Pons (tissue), 1 donor: Measurements from ENCODE around the gene KIF6.
A peak's percentile ranks its signal among the peaks of the same experiment; 100 is the strongest.

ENCODE experiments used
- DNase-seq: peaks from one replicate; pipeline ENCODE4 v3.0.0-alpha.2; 2016; ENCODE audit warnings: low spot score

Gene KIF6

DNA sequence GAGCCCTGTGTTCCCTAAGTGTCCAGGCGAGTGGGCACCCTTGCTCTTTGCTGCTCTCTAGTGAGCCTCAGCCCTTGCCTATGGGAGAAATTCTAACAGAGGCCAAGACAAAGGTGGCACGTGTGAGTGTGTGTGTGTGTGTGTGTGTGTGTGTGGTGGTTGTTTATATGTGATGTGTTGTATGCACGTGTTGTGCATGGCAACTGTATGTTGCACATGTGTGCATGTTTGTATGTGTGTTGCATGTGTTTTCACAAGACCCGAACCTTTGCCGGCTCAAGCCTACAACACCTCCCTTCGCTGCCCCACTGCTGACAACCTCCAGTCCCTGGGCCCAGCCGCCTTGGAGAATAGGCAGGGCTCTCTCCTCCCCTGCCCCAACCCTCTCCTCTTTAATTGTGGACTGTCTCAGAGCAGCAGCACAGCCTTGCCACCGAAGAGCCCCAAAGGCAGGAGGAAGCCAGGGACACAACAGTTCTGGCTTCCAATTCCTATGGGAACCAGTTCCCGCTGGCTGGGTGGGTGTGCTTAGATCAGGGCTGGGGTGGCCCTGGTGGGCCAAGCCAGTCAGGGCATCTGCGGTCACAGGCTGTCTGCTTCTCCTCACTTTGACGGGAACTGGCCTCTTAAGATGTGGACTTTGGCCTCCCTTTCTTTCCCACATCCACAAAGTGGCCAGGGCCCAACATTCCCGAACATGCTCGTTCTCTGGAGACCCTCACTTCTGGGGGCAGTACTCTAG, 405.4 kb downstream of the KIF6 start:
- DNase-seq = no peak

DNA sequence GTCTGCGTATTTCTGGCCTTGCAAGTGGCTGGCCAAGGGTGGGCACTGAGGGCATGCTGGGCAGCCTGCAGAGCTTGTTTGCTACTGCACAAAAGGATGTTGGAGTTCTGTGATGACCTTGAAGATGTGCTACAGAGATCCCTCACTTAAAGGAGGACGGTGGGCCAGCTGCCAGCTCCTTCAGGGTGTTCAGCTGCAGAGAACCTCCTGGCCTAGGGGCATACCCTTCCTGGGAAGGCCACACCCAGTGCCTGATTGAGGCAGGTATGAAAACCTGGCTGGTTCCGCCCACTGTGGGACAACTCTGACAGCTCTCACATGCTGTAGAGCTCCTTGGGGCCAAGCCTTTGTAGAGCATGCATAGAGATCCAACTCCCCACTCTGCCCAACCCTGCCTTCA, 408.0 kb downstream of the KIF6 start:
- DNase-seq = no peak

DNA sequence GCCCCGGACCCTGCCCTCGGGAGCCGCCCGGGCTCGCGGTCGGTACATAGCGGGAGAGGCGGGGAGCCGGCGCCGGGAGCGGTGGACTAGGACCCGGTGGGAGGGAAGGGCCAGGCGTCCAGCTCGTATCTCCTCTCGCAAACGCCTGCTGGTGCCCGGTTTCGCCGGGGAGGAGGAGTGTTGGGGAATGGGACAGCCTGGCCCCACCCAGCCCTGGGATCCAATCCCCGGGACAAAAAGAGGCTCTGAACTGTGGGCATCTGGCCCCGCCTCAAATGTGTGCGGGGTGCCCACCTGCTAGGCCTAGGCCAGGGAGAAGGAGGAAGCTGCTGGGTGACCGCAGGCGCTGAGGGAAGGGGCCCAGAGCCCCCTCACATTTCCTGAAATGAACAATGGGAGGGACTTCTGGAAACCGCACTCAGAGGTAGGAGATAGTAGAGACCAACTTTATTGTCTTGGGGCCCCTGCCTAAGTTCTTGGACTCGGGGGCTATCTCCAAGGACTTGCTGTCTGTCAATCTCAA, 410.9 kb downstream of the KIF6 start, which contains the start of gene KCNK17:
Gene KCNK17, minus strand, starts transcription at position 147 of the 523 bp plus-strand sequence. Its CDS starts 99 bp downstream, at position 48.
- no peak for DNase-seq

DNA sequence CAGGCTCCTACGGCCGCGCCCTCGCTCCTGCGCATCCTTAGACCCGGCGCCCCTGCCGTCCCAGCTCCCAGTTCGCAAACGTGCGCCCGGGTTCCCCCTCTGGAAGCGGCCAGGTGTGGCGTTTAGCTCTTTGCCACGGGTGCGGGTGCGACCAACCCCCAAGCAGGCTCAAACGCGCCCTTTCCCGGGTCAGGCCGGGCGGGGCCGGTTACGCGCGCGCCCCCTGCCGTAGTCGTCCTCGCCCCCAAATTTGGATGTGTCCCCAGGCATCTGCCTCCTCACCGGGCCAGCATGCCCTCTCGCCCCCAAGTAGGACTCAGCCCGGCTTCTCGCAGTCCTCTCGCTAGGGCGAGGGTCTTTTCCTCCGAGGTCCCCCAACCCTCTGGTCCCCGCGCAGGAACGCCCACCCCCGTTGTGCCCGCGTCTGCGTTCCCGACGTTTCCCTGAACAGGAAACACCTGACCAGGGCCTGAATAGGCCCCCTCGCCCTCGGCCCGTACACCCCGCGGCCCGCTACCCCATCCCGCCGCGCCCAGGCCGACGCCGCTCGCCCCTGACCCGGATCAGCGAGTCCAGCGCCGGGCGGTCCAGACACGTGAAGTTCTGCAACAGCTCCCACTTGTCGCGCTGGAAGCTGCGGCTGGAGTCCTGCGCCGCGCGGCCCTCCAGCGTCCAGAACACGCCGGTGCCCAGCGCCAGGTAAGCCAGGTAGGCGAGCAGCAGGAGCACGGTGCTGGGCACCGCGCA, 411.5 kb downstream of the KIF6 start:
- no peak for DNase-seq

DNA sequence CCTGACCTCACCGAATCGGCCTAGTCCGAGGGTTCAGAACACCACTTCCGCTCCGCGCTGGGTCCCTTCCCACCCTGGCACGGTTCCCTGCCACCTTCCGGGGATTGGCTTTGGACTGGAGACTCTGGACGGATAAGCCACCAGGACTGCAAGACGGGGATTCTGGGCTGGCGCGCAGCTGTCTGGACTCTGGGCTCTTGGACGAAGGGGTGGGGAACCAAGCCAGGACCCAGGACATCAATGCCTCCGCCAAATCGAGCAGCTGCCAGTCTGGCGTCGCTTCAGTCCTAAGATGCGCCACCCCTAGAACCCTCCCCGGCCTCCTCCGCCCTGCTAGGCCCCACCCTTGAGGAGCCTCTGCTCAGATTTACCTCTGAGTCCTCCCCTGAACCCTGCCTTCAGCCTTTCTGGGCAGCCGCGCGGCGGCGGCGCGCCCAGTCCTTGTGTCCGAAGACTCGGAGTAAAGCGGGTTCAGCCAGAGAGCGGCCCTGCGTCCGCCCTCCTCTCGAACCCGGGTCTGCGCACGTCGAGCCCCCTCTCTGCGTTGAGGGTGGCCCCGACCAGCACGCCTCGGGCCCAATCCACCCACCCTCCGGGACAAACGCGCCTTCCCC, 412.2 kb downstream of the KIF6 start:
- no peak for DNase-seq

DNA sequence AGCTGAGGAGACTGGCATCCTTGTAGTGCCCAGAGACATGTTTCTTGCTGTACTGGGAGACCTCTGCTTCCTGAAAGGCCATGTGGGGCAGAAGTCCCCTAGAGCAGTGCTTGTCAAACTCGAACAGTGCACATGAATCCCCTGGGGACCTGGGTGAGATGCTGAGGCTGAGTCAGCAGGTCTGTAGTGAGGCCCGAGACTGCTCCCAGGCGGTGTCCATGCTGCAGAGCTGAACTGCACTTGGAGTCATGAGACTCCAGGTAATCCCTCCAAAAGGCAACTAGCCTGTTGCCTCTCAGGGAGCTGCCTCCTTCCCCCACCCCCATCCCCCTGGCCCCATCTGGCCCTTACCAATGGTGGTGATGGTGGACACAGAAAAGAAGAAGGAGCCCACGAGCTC, 414.7 kb downstream of the KIF6 start:
- no peak for DNase-seq

DNA sequence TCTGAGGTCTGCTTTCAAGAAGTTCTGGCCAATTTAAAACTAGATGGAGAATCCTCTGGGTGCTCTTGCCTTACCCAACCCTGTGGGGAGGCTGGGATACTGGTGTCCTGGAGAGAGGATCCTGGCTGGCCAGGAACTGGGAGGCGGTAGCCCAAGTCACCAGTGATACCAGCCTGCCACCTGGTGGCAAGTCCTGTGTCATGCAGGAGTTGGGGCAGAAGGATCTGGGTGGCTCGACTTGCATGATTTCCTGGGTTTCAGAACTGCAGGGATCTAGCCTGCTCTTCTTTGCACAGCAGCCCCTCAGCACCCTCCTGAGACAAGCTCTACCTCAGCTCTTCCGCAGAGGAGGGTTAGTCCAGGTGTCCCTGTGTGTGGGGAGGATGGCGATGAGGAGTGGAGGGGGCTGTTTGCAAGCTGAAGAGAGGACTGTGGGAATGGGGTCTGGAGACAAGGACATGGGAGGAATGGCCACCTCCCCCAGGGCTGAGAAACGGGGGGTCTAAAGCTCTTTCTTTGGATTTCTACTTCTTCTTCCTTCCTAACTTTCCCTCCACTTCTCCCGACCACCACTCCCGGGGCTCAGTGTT, 415.2 kb downstream of the KIF6 start:
- DNase-seq = peak; percentile 70

DNA sequence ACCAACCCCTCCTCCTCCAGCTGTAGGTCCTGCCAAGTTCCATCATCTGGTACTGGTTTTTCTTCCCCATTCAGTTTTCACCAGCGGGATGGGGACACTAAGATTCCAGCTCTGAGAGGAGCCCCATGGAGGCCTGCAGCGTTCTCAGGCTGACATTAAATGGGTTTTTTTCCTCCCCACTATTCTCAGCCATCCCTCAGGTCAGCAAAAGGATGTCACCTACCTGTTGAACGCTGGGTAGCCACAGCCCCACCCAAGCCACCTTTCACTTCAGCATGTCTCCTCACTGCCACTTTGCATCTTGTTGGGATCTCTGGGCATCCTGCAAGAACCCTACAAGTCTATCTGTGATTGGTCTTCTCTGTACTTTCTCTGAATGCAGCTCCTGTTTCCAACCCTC, 417.7 kb downstream of the KIF6 start:
- no peak for DNase-seq

DNA sequence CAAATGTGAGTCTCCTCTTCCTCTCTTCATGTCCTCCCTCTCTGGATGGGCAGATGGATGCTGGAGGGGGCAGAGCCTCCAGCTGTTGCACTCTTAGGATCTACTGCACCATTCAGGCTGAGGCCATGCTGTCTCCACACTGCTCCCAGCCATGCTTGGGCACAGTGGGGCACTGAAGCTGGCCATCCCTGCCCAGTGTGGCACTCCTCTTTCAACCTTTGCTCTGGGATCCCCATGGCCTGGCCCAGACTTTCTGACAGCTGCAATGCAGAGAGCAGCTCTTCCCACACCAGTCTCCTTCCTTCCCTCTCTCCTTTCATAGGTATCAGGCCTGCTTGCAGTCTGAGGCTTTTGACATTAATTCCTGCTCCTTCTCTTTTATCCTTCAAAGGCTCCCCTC, 420.3 kb downstream of the KIF6 start:
- no peak for DNase-seq

DNA sequence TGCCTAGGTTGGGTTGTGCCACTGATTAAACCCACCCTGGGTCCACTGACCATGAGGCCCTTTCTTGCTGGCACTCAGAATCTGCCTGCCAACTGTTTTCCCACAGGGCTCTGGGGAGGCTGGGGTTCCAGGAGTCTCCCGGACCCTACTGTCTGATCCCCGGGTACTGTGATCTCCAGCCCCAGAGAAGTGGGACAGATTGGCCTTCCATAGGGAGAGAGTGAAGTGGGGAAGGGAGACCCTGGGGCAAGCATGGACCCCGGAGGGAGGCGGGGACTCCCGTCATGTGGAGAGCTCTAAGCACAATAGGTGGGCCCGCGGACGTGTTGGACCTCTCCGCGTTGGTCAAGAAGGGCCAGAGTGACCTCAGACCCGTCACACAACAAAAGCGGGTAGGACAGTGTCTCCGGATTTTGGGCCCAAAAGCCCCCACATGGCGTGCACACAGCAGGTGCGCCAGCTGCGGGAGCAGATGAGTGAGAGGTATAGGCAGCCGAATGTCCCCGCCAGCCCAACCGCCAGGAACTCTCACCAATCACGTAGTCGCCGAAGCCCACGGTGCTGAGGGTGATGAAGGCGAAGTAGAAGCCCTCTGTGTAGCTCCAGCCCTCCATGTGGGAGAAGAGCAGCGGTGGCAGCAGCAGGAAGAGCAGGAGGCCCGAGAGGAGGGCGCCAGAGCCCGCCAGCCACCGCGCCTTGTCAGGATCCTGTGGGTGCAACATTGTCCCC, 421.6 kb downstream of the KIF6 start:
- DNase-seq = no peak

DNA sequence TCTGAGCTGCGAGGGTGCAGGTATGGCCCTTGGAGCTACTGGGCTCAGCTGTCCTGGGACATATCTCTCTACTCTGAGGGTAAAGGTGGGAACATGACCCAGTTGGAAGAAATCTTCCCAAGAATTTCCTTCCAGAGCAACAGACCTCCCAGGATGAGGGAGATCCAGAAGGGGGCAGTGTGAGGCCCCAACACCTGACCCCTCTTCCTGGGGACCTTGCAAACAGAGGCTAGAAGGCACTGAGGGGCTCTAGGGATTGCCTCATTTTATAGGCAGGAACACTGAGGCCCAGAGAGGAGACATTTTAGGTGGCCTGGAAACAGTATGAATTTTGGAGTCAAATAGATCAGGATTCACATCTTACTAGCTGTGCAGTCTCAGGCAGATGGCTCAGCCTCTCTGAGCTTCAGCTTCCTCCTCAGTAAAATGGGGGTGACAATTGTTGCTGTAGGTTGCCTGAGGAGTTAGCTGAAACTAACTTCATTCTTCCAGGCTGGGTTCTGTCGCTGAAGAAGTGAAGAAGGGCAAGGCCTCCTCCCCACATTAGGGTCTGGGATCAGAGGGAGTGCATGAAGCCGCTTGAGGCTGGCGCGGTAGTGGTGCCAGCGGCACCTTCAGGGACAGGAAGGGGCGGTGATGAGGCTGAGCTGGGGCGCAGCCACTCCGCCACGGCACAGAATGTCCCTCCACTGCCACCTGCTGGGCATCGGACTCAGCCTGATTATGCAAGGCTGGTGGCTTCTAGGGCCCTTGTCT, 422.4 kb downstream of the KIF6 start:
- DNase-seq = peak; percentile 62

DNA sequence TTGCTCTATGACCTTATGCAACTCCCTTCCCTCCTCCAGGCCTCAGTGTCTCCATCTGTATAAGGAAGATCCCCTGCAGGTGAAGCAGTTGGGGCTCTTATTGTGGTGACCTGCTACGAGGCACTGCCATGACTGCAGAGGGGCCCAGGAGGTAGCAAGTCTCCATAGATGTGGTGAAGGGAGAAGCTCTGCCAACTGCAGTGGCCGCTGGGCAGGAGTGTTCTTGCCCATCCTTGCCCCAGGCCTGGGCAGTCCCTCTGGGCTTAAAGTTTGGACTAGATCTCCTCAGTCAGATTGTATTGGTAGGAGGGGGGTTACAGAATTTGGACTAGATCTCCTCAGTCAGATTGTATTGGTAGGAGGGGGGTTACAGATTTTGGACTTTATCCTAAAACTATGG, 423.2 kb downstream of the KIF6 start:
- DNase-seq = no peak

DNA sequence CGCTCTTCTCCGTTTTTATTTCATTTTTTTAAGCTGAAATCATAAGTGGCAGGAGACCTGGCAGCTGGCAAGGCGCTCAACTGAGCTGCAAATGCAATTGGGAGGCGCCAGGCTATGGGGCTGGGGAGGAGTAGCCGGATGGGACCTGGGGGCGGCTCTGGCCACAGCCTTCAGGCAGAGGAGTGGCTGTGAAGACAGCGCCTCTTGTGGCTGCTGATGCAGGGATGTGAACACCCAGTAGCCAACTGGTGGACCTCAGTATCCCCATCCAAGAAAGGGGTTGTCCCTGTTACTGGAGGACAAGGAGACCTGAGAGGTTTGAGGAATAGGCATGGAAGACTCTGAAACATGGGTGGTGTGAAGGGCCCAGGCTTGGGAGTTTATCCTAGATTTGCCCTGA, 423.6 kb downstream of the KIF6 start:
- DNase-seq = no peak

DNA sequence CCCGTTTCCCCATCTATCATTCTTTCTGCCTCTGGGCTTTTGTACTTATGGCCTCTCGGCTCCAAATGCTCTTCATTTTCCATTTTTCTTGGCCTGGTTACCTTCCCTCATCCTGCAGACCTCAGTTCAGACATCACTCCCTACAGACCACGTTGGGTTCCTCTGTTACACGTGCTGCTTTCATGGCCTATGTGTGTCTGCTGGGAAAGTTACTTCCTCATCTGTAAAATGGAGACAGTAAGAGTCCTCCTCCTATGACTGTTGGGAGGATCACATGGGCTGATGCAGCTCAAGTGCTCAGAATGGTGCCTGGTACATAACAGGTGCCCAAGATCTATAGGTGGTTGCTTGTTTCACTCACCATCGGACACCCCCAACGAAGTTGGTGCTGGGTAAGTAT, 424.5 kb downstream of the KIF6 start:
- peak; percentile 77 for DNase-seq

DNA sequence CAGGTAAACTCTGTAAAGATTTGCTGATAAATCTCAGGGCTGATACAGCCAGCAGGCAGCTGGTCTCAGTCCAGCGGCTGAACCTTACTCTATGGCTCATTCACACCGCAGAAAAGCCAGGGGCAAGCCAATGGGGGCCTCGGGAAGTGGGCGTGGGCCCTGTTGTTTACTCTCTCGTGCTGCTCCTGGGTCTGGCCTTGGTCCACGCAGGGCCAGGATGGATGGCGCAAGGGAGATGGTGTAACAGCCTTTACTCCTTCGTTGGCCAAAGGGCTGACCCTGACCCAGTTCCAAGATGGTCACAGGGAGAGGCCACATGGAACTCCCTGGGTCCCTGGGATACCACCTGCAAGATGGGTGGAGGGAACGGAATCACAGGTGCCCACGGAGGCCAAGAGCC, 427.1 kb downstream of the KIF6 start:
- DNase-seq = no peak

DNA sequence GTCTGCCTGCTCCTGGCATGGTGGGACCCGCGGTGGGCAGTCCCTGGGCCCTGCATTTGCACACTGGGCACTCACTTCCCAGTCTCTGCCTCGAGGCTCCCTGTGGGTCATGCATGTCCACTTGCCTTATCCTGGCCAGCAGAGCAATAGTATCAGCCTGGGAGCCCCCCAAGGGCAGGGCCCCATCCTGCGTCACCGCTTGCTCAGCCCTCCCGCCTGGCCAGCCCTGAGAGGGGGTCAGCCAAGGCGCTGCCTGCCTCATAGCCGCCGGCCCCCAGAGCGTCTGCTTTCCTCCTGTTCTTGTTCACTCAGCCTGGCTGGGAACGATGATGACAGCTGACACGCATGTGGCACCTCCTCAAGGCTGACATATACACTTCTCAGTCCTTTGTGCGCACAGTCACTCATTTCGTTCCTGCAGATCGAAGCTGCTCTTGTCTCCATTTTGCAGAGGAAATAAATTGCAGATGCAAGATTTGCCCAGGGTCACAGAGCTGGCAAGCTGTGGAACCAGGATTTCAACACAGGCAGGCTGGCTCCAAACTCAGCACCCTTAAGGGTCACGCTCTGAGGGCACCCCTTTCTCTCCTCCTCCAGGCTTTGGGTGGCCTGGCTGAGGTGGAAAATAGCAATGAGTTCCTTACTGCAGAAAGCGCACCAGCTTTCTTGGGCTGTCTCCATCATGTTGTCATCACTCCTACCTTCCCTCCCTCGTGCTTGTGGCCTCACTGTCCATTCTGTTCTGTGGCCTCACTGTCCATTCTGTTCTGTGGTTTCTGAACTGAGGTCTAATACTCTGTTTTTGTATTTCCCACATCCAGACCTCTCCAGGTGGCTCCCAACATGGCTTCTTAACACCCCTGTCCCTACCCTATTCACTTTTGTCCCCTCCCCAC, 428.2 kb downstream of the KIF6 start:
- DNase-seq = no peak

DNA sequence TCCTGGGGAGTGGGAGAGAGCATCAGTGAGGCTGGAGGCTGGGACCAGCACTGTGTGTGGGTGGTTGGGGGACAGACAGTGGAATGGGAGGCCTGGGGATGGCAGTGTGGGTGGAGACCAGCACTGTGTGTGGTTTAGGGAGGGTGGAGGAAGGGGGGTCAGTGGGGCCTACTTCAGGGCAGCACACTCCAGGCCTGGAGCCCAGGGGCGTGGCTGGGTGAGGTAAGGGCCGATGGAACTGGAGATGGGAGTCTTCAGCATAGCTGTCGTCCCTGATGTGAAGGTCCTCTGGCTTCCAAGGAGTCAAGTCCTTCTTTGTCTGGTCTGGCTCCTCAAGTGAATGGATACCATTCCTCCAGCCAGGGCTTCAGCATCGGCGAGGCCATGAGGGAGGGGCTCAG, 429.6 kb downstream of the KIF6 start:
- DNase-seq = no peak

DNA sequence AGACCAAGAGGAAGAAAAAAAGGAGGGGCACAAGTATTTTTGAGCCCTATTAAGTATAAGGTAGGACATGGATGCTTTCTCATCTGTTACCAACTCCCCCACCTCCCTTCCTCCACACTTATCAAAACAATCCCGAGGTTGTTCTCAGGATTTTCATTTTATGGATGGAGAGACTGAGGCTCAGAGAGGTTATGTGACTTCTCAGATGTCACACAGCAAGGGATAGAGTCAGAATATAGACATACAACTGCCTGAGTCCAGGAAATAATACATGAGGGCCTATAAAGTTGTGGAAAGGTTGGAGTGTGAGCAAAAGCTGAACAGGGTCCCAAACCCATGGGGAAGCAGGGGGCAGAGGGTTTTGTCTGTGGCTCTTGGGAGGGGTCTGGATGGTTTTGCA, 430.3 kb downstream of the KIF6 start:
- no peak for DNase-seq

DNA sequence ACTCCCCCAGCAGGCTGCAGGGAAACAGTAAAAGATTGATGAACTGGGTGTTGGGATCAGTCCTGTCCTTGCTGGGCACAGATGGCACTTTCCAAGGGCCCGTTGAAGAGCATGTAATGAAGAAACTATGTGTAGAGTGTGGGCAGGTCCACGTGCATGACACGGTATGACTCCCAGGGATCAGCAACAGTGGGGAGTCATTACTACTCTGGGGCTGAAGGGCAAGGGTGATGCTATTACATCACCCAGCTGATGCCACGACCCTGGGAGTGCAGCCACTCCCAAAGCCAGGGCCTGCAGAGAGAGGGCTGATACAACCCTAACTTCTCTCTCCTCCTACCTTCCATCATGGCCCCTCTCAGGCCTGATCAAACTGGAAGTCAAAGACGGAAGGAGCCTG, 431.1 kb downstream of the KIF6 start:
- no peak for DNase-seq

DNA sequence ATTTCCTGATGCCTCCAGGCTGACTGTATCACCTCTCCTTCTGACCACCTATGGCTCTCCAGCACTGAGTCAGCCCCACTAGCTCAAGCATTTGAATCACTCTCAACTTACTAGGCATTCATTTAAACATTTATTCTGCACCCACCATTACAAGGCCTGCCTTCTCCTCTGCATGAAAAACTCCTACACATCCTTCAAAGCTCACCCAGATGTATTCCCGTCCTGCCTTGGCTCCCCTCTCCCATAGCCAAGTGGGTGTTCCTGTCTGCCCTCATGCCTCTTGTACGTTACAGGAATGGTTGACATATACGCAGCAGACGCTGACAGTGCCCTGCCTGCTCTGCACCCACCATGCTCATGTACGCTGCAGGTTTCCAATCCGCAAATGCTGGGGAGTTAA, 432.6 kb downstream of the KIF6 start:
- DNase-seq = no peak
